ENCODE data around the gene SSBP3. TPM values are rescaled to one million over a fixed set of nuclear protein-coding genes. Genes with fewer than 3 reads are reported as not detected.

The SSBP3 gene
- total RNA-seq, 2 donors from 2014 or later: 7.9 to 23.1 TPM

DNA sequence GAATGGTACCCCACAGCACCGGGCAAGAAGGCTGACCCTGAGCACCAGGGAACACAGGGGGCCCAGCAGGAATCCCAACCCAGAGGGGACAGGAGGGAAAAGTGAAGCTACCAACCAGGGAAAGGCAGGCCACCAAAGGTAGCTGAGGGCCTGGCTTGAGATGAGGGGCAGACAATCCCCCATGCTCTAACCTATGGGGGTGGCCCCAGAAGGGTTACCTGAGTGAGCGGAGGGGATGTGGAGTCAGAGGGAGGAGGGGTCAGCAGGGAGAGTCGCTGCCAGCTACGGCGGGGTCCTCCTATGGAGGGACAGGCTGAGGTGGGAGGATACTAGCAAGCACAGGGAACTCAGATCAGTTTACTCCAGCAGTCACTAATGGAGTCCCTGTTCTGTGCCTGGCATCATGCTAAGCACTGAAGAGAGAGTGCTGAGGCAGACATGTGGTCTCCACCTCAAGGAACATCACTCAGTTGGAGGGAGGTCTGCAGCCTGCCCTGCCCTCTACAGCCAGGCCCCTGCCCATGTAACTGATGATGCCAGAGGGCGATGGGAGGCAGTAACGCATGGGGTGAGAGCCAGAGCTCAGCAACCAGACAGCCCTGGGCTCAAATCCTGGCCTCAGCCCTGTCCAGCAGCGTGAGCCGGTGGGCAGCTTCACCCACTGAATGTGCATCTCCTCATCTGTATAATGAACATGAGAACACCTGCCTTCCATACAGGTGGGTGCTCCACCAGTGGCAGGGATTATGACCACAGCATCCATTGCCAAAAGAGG, 227.7 kb downstream of the SSBP3 start:
- no peaks in the 10 kb centered on the region for H3K4me1 ChIP-seq
- H3K27ac ChIP-seq: no peak overlapping the region
- no peaks in the 10 kb centered on the region for H3K27me3 ChIP-seq
- 69 to 71% methylated on average over 6 of the region's 9 CpGs for WGBS, 2 donors
- no peaks in the 10 kb centered on the region for H3K9me3 ChIP-seq
- H3K4me3 ChIP-seq: no peak overlapping the region
- ATAC-seq (no peak), DNase-seq (no peak)
- no peaks in the 10 kb centered on the region for H3K36me3 ChIP-seq (replicated peaks in 1 of 2; ENCODE audit: insufficient read depth in 1 of 2, low read depth in 2 of 2)
- intact Hi-C loops (cut with DNase I): no loop called here
- no peak for TF ChIP-seq POLR2A (IDR thresholded peaks at IDR 0.05)
- TF ChIP-seq, protein P1, sequence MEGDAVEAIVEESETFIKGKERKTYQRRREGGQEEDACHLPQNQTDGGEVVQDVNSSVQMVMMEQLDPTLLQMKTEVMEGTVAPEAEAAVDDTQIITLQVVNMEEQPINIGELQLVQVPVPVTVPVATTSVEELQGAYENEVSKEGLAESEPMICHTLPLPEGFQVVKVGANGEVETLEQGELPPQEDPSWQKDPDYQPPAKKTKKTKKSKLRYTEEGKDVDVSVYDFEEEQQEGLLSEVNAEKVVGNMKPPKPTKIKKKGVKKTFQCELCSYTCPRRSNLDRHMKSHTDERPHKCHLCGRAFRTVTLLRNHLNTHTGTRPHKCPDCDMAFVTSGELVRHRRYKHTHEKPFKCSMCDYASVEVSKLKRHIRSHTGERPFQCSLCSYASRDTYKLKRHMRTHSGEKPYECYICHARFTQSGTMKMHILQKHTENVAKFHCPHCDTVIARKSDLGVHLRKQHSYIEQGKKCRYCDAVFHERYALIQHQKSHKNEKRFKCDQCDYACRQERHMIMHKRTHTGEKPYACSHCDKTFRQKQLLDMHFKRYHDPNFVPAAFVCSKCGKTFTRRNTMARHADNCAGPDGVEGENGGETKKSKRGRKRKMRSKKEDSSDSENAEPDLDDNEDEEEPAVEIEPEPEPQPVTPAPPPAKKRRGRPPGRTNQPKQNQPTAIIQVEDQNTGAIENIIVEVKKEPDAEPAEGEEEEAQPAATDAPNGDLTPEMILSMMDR (IDR thresholded peaks at IDR 0.05): no peak

- 89 to 93% methylated on average over 7 to 8 of the region's 8 CpGs for WGBS, 2 donors
- Histone ChIP-seq H3K9me3 (no peaks in the 10 kb centered on the region), H3K4me1 (no peaks in the 10 kb centered on the region), H3K27ac (no peak overlapping the region), H3K36me3 (replicated peaks in 1 of 2; ENCODE audit: insufficient read depth in 1 of 2, low read depth in 2 of 2) (no peaks in the 10 kb centered on the region), H3K27me3 (no peaks in the 10 kb centered on the region), H3K4me3 (no peak overlapping the region)
- intact Hi-C loops (cut with DNase I): no loop called here
- no peak for TF ChIP-seq POLR2A (IDR thresholded peaks at IDR 0.05)
- TF ChIP-seq, protein P1 (IDR thresholded peaks at IDR 0.05): no peak
- DNase-seq (no peak), ATAC-seq (no peak)
These were observed 228.5 kb downstream of the SSBP3 start for GRCh38 chr1:54177726-54178125.

GRCh38 chr1:54176621-54177327, 229.4 kb downstream of the SSBP3 start:
- no peaks in the 10 kb centered on the region for H3K9me3 ChIP-seq
- TF ChIP-seq, protein P1 (IDR thresholded peaks at IDR 0.05): no peak
- TF ChIP-seq POLR2A (IDR thresholded peaks at IDR 0.05): no peak
- WGBS, 2 donors: 88 to 94% methylated on average over 5 to 6 of the region's 6 CpGs
- no peak overlapping the region for H3K4me3 ChIP-seq
- no peak overlapping the region for H3K27ac ChIP-seq
- H3K36me3 ChIP-seq (replicated peaks in 1 of 2; ENCODE audit: insufficient read depth in 1 of 2, low read depth in 2 of 2): no peaks in the 10 kb centered on the region
- DNase-seq (no peak), ATAC-seq (no peak)
- intact Hi-C loops (cut with DNase I): no loop called here
- H3K27me3 ChIP-seq: no peaks in the 10 kb centered on the region
- H3K4me1 ChIP-seq: no peaks in the 10 kb centered on the region

Other genes with a start within 250 kb of the SSBP3 start
- gene CYB5RL, start 206.4 kb downstream of the SSBP3 start, total RNA-seq: 10 to 100 TPM in 1 of 2 donors, 1 to 10 TPM in 1; 6.5 to 13.2 TPM
- 10 to 100 TPM; 34.9 to 41.8 TPM for gene MRPL37, start 206.2 kb downstream of the SSBP3 start, total RNA-seq
- gene ACOT11, start 141.8 kb upstream of the SSBP3 start, total RNA-seq: 1 to 10 TPM; 3.9 to 6.3 TPM
- gene FAM151A, start 217.1 kb upstream of the SSBP3 start, total RNA-seq: not detected
- 1 to 10 TPM in 1 of 2 donors, under 1 TPM in 1; 0.66 to 2.6 TPM for gene MROH7, start 235.4 kb upstream of the SSBP3 start, total RNA-seq

Measured in body of pancreas (tissue), 4 donors.